HepG2 (cell line): ENCODE results near the gene PHTF1. TPM values are rescaled to one million over a fixed set of nuclear protein-coding genes. Genes with fewer than 3 reads are reported as not detected.

Source experiments
- EP300 ChIP-seq, 3 experiments: sonication (generic) in 1 of 3; formaldehyde crosslinking in 1 of 3; IDR thresholded peaks; 2 replicates each; pipeline versions ENCODE4 v1.5.1 to v1.6.1; 2011 to 2020; ENCODE audit warnings: low read depth in 2 of 3, low read length in 2 of 3, borderline replicate concordance in 1 of 3, improper control_type of control experiment in 1 of 3, mild to moderate bottlenecking in 1 of 3, missing genetic modification reagents in 1 of 3, moderate library complexity in 1 of 3
- HDAC2 ChIP-seq: sonication (generic); formaldehyde crosslinking; IDR thresholded peaks from 2 replicates; pipeline ENCODE4 v1.4.0; 2020; ENCODE audit warnings: missing genetic modification reagents
- HES4 ChIP-seq: sonication (generic); formaldehyde crosslinking; IDR thresholded peaks from 2 replicates; pipeline ENCODE4 v1.9.0; 2021; ENCODE audit warnings: mild to moderate bottlenecking, missing genetic modification reagents, borderline replicate concordance
- KDM2A ChIP-seq: sonication (generic); formaldehyde crosslinking; IDR thresholded peaks from 2 replicates; pipeline ENCODE4 v1.4.0; 2020; ENCODE audit warnings: low read depth, missing genetic modification reagents, borderline replicate concordance
- MAFK ChIP-seq, 2 experiments: IDR thresholded peaks in 1 of 2; conservative IDR thresholded peaks in 1 of 2; 2 replicates each; pipeline ENCODE4 v1.6.1; 2011; ENCODE audit warnings: improper control_type of control experiment in 2 of 2, low read length in 2 of 2
- MEIS2 ChIP-seq: sonication (generic); formaldehyde crosslinking; IDR thresholded peaks from 2 replicates; pipeline ENCODE4 v1.9.0; 2021; ENCODE audit warnings: mild to moderate bottlenecking, missing genetic modification reagents
- MIER3 ChIP-seq: IDR thresholded peaks from 2 replicates; pipeline ENCODE4 v1.6.1; 2016; ENCODE audit warnings: missing compliant biosample characterization, borderline replicate concordance
- NCOA5 ChIP-seq: sonication (generic); formaldehyde crosslinking; IDR thresholded peaks from 2 replicates; pipeline ENCODE4 v1.4.0; 2020; ENCODE audit warnings: missing genetic modification reagents
- NFIB ChIP-seq: sonication (generic); formaldehyde crosslinking; IDR thresholded peaks from 2 replicates; pipeline ENCODE4 v1.9.0; 2021; ENCODE audit warnings: missing genetic modification reagents, mild to moderate bottlenecking, borderline replicate concordance
- SP2 ChIP-seq: sonication (generic); formaldehyde crosslinking; IDR thresholded peaks from 2 replicates; pipeline ENCODE4 v1.5.1; 2020; ENCODE audit warnings: mild to moderate bottlenecking, missing genetic modification reagents
- ZNF30 ChIP-seq: sonication (generic); formaldehyde crosslinking; IDR thresholded peaks from 2 replicates; pipeline ENCODE4 v1.5.0; 2020; ENCODE audit warnings: mild to moderate bottlenecking, missing genetic modification reagents
- ZNF564 ChIP-seq: sonication (generic); formaldehyde crosslinking; IDR thresholded peaks from 2 replicates; pipeline ENCODE4 v1.8.1; 2023; ENCODE audit warnings: mild to moderate bottlenecking, missing genetic modification reagents
- ZNF883 ChIP-seq: sonication (generic); formaldehyde crosslinking; IDR thresholded peaks from 2 replicates; pipeline ENCODE4 v1.5.1; 2020; ENCODE audit warnings: mild to moderate bottlenecking, missing genetic modification reagents; ENCODE audit errors: not compliant biosample characterization
- polyA plus RNA-seq, 8 experiments: library from polyadenylated mRNA; depleted of rRNA in 3 of 8; stranded (reverse) in 7 of 8; unstranded in 1 of 8; fragments of >200 nt; fragmentation: Illumina TruSeq in 4 of 8; extraction: Trizol in 4 of 8; gene quantifications; 2 replicates each; pipeline versions ENCODE4 v1.2.1 to v1.2.3, GENCODE V29; 2011 to 2016; ENCODE audit warnings: low read depth in 4 of 8, missing spikeins in 1 of 8, mixed read lengths in 1 of 8; ENCODE audit not compliant: insufficient read depth in 1 of 8
- total RNA-seq, 5 experiments: library from RNA; depleted of rRNA; stranded (reverse); fragments of >200 nt; fragmentation: Illumina TruSeq; extraction: Trizol; gene quantifications; 2 replicates each; pipeline ENCODE4 v1.2.3, GENCODE V29; 2016; ENCODE audit warnings: low read depth in 1 of 5
- TF ChIP-seq, protein P1 (sequence below): sonication (generic); formaldehyde crosslinking; IDR thresholded peaks from 2 replicates; pipeline ENCODE4 v1.5.1; 2020; ENCODE audit warnings: missing genetic modification reagents, mild to moderate bottlenecking, borderline replicate concordance
- TF ChIP-seq, protein P2 (sequence below): sonication (generic); formaldehyde crosslinking; IDR thresholded peaks from 2 replicates; pipeline ENCODE4 v1.9.0; 2021; ENCODE audit warnings: missing genetic modification reagents, borderline replicate concordance
- TF ChIP-seq, protein P3 (sequence below): sonication (generic); formaldehyde crosslinking; IDR thresholded peaks from 2 replicates; pipeline ENCODE4 v1.4.0; 2020; ENCODE audit warnings: missing genetic modification reagents; ENCODE audit errors: not compliant biosample characterization
- TF ChIP-seq, protein P4 (sequence below): sonication (generic); formaldehyde crosslinking; IDR thresholded peaks from 2 replicates; pipeline ENCODE4 v1.5.0; 2020; ENCODE audit warnings: missing genetic modification reagents
- TF ChIP-seq, protein P5 (sequence below): sonication (generic); formaldehyde crosslinking; IDR thresholded peaks from 2 replicates; pipeline ENCODE4 v1.4.0; 2020; ENCODE audit warnings: missing genetic modification reagents, mild to moderate bottlenecking, borderline replicate concordance

Gene PHTF1
- total and polyA plus RNA-seq, 2 of the 13 experiments (the other 11 are each of a cell fraction or from before 2014, with no cell fraction given) = 5.0 to 19.7 TPM

DNA sequence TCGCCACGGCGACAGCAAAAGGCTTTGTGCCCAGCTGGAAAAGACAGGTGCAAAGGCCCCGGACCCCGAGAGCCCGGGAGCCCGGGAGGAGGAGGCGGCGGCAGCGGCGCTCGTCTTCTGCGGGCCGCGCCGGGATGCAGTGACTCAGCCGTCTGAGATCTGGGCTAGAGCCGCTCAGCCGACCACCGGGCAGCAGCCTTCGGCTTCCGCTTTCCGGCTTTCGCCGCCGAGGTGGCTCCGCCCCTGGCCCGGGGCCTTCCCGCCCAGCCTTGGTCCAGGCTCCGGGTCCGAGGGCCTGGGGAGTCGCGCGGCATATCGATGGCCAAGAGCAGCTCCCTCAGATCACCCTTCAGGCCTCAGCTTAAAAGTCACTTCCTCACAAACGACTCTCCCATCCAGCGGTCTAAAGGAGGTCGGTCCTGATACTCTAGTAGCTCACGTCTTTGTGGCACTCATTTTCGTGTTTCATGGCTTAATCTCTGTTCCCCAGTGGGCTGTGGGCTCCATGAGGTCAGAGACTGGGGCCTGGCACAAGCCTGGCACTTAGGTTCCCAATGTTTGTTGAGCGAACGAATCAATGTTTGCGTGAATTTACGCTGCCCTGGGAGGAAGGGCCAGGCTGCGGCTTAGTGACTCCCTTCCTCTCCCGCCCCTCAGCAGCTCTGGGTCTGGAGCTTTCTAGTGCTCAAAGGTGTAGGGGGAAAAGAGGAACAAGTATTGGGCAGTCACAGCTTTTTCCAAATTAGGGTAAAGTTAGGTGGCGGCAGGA, at the start of gene PHTF1 (continued):
- TF ChIP-seq ZNF564 (CRISPR knock-in tag) = peak; percentile 43; the same call in 1 of the 2 replicates
- TF ChIP-seq, protein P1, sequence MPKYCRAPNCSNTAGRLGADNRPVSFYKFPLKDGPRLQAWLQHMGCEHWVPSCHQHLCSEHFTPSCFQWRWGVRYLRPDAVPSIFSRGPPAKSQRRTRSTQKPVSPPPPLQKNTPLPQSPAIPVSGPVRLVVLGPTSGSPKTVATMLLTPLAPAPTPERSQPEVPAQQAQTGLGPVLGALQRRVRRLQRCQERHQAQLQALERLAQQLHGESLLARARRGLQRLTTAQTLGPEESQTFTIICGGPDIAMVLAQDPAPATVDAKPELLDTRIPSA (CRISPR knock-in tag) = peak; percentile 85; the same call in 1 of the 2 replicates
- no peak for TF ChIP-seq MIER3 (CRISPR knock-in tag)
- TF ChIP-seq, protein P2, sequence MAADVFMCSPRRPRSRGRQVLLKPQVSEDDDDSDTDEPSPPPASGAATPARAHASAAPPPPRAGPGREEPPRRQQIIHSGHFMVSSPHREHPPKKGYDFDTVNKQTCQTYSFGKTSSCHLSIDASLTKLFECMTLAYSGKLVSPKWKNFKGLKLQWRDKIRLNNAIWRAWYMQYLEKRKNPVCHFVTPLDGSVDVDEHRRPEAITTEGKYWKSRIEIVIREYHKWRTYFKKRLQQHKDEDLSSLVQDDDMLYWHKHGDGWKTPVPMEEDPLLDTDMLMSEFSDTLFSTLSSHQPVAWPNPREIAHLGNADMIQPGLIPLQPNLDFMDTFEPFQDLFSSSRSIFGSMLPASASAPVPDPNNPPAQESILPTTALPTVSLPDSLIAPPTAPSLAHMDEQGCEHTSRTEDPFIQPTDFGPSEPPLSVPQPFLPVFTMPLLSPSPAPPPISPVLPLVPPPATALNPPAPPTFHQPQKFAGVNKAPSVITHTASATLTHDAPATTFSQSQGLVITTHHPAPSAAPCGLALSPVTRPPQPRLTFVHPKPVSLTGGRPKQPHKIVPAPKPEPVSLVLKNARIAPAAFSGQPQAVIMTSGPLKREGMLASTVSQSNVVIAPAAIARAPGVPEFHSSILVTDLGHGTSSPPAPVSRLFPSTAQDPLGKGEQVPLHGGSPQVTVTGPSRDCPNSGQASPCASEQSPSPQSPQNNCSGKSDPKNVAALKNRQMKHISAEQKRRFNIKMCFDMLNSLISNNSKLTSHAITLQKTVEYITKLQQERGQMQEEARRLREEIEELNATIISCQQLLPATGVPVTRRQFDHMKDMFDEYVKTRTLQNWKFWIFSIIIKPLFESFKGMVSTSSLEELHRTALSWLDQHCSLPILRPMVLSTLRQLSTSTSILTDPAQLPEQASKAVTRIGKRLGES (CRISPR knock-in tag) = no peak
- TF ChIP-seq, protein P3, sequence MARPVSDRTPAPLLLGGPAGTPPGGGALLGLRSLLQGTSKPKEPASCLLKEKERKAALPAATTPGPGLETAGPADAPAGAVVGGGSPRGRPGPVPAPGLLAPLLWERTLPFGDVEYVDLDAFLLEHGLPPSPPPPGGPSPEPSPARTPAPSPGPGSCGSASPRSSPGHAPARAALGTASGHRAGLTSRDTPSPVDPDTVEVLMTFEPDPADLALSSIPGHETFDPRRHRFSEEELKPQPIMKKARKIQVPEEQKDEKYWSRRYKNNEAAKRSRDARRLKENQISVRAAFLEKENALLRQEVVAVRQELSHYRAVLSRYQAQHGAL (CRISPR knock-in tag) = peak; percentile 5
- TF ChIP-seq, protein P4, sequence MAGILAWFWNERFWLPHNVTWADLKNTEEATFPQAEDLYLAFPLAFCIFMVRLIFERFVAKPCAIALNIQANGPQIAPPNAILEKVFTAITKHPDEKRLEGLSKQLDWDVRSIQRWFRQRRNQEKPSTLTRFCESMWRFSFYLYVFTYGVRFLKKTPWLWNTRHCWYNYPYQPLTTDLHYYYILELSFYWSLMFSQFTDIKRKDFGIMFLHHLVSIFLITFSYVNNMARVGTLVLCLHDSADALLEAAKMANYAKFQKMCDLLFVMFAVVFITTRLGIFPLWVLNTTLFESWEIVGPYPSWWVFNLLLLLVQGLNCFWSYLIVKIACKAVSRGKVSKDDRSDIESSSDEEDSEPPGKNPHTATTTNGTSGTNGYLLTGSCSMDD (CRISPR knock-in tag) = no peak
- TF ChIP-seq, protein P5, sequence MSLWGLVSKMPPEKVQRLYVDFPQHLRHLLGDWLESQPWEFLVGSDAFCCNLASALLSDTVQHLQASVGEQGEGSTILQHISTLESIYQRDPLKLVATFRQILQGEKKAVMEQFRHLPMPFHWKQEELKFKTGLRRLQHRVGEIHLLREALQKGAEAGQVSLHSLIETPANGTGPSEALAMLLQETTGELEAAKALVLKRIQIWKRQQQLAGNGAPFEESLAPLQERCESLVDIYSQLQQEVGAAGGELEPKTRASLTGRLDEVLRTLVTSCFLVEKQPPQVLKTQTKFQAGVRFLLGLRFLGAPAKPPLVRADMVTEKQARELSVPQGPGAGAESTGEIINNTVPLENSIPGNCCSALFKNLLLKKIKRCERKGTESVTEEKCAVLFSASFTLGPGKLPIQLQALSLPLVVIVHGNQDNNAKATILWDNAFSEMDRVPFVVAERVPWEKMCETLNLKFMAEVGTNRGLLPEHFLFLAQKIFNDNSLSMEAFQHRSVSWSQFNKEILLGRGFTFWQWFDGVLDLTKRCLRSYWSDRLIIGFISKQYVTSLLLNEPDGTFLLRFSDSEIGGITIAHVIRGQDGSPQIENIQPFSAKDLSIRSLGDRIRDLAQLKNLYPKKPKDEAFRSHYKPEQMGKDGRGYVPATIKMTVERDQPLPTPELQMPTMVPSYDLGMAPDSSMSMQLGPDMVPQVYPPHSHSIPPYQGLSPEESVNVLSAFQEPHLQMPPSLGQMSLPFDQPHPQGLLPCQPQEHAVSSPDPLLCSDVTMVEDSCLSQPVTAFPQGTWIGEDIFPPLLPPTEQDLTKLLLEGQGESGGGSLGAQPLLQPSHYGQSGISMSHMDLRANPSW (CRISPR knock-in tag) = peak; percentile 82; the same call in 1 of the 2 replicates
- no peak for TF ChIP-seq NCOA5 (CRISPR knock-in tag)
- no peak for TF ChIP-seq ZNF30 (CRISPR knock-in tag)
- no peak for TF ChIP-seq EP300 (IDR thresholded peaks at IDR 0.05; ENCODE audit: low read depth in 2 of 2, low read length in 2 of 2)
- TF ChIP-seq EP300 (CRISPR knock-in tag; IDR thresholded peaks at IDR 0.05; ENCODE audit: borderline replicate concordance) = no peak
- TF ChIP-seq MAFK (conservative IDR thresholded peaks at IDR 0.05 in 1 of 2, IDR thresholded peaks at IDR 0.05 in 1 of 2; ENCODE audit: low read length in 2 of 2) = no peak
- TF ChIP-seq MEIS2 (CRISPR knock-in tag) = 0 out of 2 replicates have a peak, but pooled peaks have one; percentile 33
- TF ChIP-seq ZNF883 (CRISPR knock-in tag) = no peak
- no peak for TF ChIP-seq NFIB (CRISPR knock-in tag)
- TF ChIP-seq KDM2A = peak; percentile 94
- TF ChIP-seq HDAC2 (CRISPR knock-in tag) = peak; percentile 19; the same call in 1 of the 2 replicates
- TF ChIP-seq HES4 (CRISPR knock-in tag) = no peak; the same call in 1 of the 2 replicates
- TF ChIP-seq SP2 (CRISPR knock-in tag) = 0 out of 2 replicates have a peak, but pooled peaks have one; percentile 25
